Measurements from ENCODE around the gene KCTD18.

Gene KCTD18

DNA sequence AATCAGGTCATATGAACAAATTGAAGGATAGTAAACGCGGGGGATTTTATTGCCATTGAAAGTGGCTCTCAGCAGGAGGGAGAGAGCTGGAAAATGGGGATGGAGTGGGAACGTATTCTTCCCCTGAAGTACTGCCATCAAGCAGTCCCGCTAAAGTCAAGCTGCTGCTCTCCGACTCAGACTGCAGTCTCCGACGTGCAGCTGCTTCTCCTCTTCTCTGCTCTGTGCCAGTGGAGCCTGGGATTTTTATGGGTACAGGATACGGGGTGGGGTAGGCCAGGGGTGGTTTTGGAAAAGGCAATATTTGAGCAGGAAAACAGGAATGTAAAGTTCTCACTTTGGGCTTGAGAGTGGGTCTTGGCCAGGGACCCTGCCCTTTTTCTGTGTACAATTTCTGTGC lies 33.0 kb downstream of the KCTD18 start:
- Histone ChIP-seq H3K18ac (ENCODE audit: low read length) (no peak overlapping the region), H2AFZ (ENCODE audit: low read length) (no peak overlapping the region), H3K27me3 (ENCODE audit: control insufficient read depth in 3 of 3, insufficient read depth in 3 of 3, low read depth in 1 of 3, low read length in 3 of 3) (no peaks in the 10 kb centered on the region), H3K23ac (ENCODE audit: low read depth, low read length, poor library complexity) (no peak overlapping the region), H3K36me3 (replicated peaks in 1 of 2; ENCODE audit: control insufficient read depth in 2 of 2, insufficient read depth in 2 of 2, low read length in 2 of 2) (peaks cover 0 to 73% of the 10 kb centered on the region in 2 donors), H2AK5ac (ENCODE audit: low read depth, low read length) (no peak overlapping the region), H3K4me1 (ENCODE audit: control insufficient read depth in 2 of 2, insufficient read depth in 1 of 2, low read depth in 1 of 2, low read length in 2 of 2) (peaks cover 7 to 8% of the 10 kb centered on the region in 2 donors), H2BK15ac (ENCODE audit: low read length) (no peak overlapping the region), H3K9me3 (replicated peaks in 1 of 2; ENCODE audit: control insufficient read depth in 2 of 2, insufficient read depth in 1 of 2, low read depth in 1 of 2, low read length in 2 of 2) (no peaks in the 10 kb centered on the region), H3K4me2 (ENCODE audit: insufficient read depth, low read length, poor library complexity, severe bottlenecking) (no peak overlapping the region), H3K79me1 (ENCODE audit: low read depth, low read length) (no peaks in the 10 kb centered on the region), H3K27ac (replicated peaks; ENCODE audit: low read length) (no peak overlapping the region), H2BK12ac (ENCODE audit: low read length) (no peak overlapping the region), H2BK5ac (ENCODE audit: low read length) (no peak overlapping the region), H4K91ac (ENCODE audit: low read depth, low read length, poor library complexity) (no peak overlapping the region), H3K9ac (ENCODE audit: low read depth, low read length, poor library complexity) (no peak overlapping the region), H3K14ac (ENCODE audit: low read length) (no peak overlapping the region), H3K4ac (ENCODE audit: low read length) (no peak overlapping the region), H3K4me3 (ENCODE audit: low read length in 2 of 2) (no peak overlapping the region), H4K8ac (ENCODE audit: low read depth, low read length) (no peak overlapping the region), H2BK120ac (ENCODE audit: low read depth, low read length) (no peak overlapping the region)
- WGBS, 2 donors (ENCODE audit: extremely low coverage in 2 of 2, insufficient read length in 2 of 2, insufficient replicate concordance in 1 of 2): no CpG with 5 or more reads among the region's 8 CpGs
- no peak for DNase-seq (ENCODE audit: low spot score)

DNA sequence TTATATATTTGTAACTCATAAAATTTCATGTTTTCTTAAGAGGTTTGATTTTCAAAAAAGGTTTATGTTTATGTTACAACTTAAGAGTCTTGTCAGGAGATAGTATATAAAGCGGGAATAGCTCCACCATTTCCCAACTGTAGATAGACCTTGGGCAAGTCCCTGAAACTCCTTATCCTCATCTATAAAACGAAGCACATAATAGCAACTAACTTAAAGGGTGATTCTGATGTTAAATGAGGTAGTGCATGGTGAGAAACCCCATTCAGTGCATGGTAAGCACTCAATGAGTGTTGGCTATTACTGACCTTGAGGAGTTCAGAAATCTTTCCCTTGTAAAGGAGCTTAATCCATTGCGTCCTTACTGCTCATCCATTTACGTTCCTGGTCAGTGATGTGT lies 34.1 kb downstream of the KCTD18 start:
- DNase-seq (ENCODE audit: low spot score): no peak
- no peak overlapping the region for H3K23ac ChIP-seq (ENCODE audit: low read depth, low read length, poor library complexity)

GRCh38 chr2:200472853-200473464 lies 36.9 kb downstream of the KCTD18 start:
- no peak overlapping the region for H2BK120ac ChIP-seq (ENCODE audit: low read depth, low read length)
- no peak overlapping the region for H3K9ac ChIP-seq (ENCODE audit: low read depth, low read length, poor library complexity)
- no peak overlapping the region for H3K27ac ChIP-seq (replicated peaks; ENCODE audit: low read length)
- H2AFZ ChIP-seq (ENCODE audit: low read length): no peak overlapping the region
- no peak overlapping the region for H3K14ac ChIP-seq (ENCODE audit: low read length)
- peaks cover 5 to 14% of the 10 kb centered on the region in 2 donors for H3K4me1 ChIP-seq (ENCODE audit: control insufficient read depth in 2 of 2, insufficient read depth in 1 of 2, low read depth in 1 of 2, low read length in 2 of 2)
- H2BK5ac ChIP-seq (ENCODE audit: low read length): no peak overlapping the region
- H3K36me3 ChIP-seq (replicated peaks in 1 of 2; ENCODE audit: control insufficient read depth in 2 of 2, insufficient read depth in 2 of 2, low read length in 2 of 2): peaks cover 0 to 86% of the 10 kb centered on the region in 2 donors
- H3K9me3 ChIP-seq (replicated peaks in 1 of 2; ENCODE audit: control insufficient read depth in 2 of 2, insufficient read depth in 1 of 2, low read depth in 1 of 2, low read length in 2 of 2): no peaks in the 10 kb centered on the region
- H2BK12ac ChIP-seq (ENCODE audit: low read length): no peak overlapping the region
- no peak overlapping the region for H3K4me2 ChIP-seq (ENCODE audit: insufficient read depth, low read length, poor library complexity, severe bottlenecking)
- H2AK5ac ChIP-seq (ENCODE audit: low read depth, low read length): peak overlapping the region; percentile 31
- H3K23ac ChIP-seq (ENCODE audit: low read depth, low read length, poor library complexity): no peak overlapping the region
- no peak overlapping the region for H3K18ac ChIP-seq (ENCODE audit: low read length)
- H4K91ac ChIP-seq (ENCODE audit: low read depth, low read length, poor library complexity): no peak overlapping the region
- H4K8ac ChIP-seq (ENCODE audit: low read depth, low read length): no peak overlapping the region
- H2BK15ac ChIP-seq (ENCODE audit: low read length): peak overlapping the region; percentile 83
- no peaks in the 10 kb centered on the region for H3K27me3 ChIP-seq (ENCODE audit: control insufficient read depth in 3 of 3, insufficient read depth in 3 of 3, low read depth in 1 of 3, low read length in 3 of 3)
- H3K4ac ChIP-seq (ENCODE audit: low read length): no peak overlapping the region
- no peak for DNase-seq (ENCODE audit: low spot score)
- H3K79me1 ChIP-seq (ENCODE audit: low read depth, low read length): no peaks in the 10 kb centered on the region
- no peak overlapping the region for H3K4me3 ChIP-seq (ENCODE audit: low read length in 2 of 2)
- no CpG with 5 or more reads among the region's 14 CpGs for WGBS, 2 donors (ENCODE audit: extremely low coverage in 2 of 2, insufficient read length in 2 of 2, insufficient replicate concordance in 1 of 2)

More for the DNA sequence above, 34.1 kb downstream of the KCTD18 start:
- H3K4me3 ChIP-seq (ENCODE audit: low read length in 2 of 2): no peak overlapping the region
- H3K4me2 ChIP-seq (ENCODE audit: insufficient read depth, low read length, poor library complexity, severe bottlenecking): no peak overlapping the region
- H2BK120ac ChIP-seq (ENCODE audit: low read depth, low read length): no peak overlapping the region
- H3K27me3 ChIP-seq (ENCODE audit: control insufficient read depth in 3 of 3, insufficient read depth in 3 of 3, low read depth in 1 of 3, low read length in 3 of 3): no peaks in the 10 kb centered on the region
- no peak overlapping the region for H2BK15ac ChIP-seq (ENCODE audit: low read length)
- peaks cover 5 to 8% of the 10 kb centered on the region in 2 donors for H3K4me1 ChIP-seq (ENCODE audit: control insufficient read depth in 2 of 2, insufficient read depth in 1 of 2, low read depth in 1 of 2, low read length in 2 of 2)
- H2AK5ac ChIP-seq (ENCODE audit: low read depth, low read length): no peak overlapping the region
- no peak overlapping the region for H3K14ac ChIP-seq (ENCODE audit: low read length)
- no peak overlapping the region for H4K91ac ChIP-seq (ENCODE audit: low read depth, low read length, poor library complexity)
- H3K36me3 ChIP-seq (replicated peaks in 1 of 2; ENCODE audit: control insufficient read depth in 2 of 2, insufficient read depth in 2 of 2, low read length in 2 of 2): peaks cover 0 to 78% of the 10 kb centered on the region in 2 donors
- H2BK12ac ChIP-seq (ENCODE audit: low read length): no peak overlapping the region
- H3K79me1 ChIP-seq (ENCODE audit: low read depth, low read length): no peaks in the 10 kb centered on the region
- no peak overlapping the region for H3K18ac ChIP-seq (ENCODE audit: low read length)
- no peak overlapping the region for H3K9ac ChIP-seq (ENCODE audit: low read depth, low read length, poor library complexity)
- no peak overlapping the region for H3K27ac ChIP-seq (replicated peaks; ENCODE audit: low read length)
- H3K4ac ChIP-seq (ENCODE audit: low read length): no peak overlapping the region
- H4K8ac ChIP-seq (ENCODE audit: low read depth, low read length): no peak overlapping the region
- no CpG with 5 or more reads among the region's 4 CpGs for WGBS, 2 donors (ENCODE audit: extremely low coverage in 2 of 2, insufficient read length in 2 of 2, insufficient replicate concordance in 1 of 2)
- no peaks in the 10 kb centered on the region for H3K9me3 ChIP-seq (replicated peaks in 1 of 2; ENCODE audit: control insufficient read depth in 2 of 2, insufficient read depth in 1 of 2, low read depth in 1 of 2, low read length in 2 of 2)
- no peak overlapping the region for H2BK5ac ChIP-seq (ENCODE audit: low read length)
- no peak overlapping the region for H2AFZ ChIP-seq (ENCODE audit: low read length)

DNA sequence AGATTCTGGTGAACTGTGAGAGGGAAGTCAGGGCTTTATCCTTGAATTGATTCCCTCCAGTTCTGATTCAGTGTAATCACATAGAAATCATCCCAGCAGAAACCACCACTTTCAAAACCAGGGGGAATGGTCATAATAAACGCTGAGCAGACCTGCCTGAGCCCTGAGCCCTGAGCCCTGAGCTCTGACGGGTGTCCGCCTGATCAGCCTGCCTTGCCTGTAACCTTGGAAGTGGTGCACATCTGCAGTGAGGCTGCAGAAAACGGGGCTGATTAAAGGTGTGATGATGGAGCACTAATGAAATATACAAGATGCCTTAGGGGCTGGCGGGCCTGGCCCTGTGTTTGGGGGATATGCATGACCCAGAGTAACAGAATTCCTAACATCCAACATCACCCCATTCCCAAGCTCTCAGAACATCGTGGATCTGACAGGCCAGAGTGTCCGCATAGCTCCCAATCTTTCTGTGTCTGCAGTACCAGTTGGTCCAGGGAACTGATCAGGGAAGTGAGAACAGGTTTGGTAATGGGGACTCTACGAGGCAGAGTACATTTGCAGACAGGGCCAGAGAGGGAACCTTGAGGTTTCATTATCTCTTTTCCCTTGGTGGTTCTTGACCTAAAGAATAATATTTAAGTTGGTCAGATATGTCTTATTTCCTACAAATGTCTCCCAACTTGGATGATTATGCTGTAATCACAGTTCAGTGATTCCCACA lies 37.8 kb downstream of the KCTD18 start:
- H2BK120ac ChIP-seq (ENCODE audit: low read depth, low read length): no peak overlapping the region
- H3K9ac ChIP-seq (ENCODE audit: low read depth, low read length, poor library complexity): no peak overlapping the region
- no CpG with 5 or more reads among the region's 8 CpGs for WGBS, 2 donors (ENCODE audit: extremely low coverage in 2 of 2, insufficient read length in 2 of 2, insufficient replicate concordance in 1 of 2)
- no peaks in the 10 kb centered on the region for H3K79me1 ChIP-seq (ENCODE audit: low read depth, low read length)
- H3K23ac ChIP-seq (ENCODE audit: low read depth, low read length, poor library complexity): no peak overlapping the region
- DNase-seq (ENCODE audit: low spot score): no peak
- H2BK12ac ChIP-seq (ENCODE audit: low read length): no peak overlapping the region
- H2BK5ac ChIP-seq (ENCODE audit: low read length): no peak overlapping the region
- no peak overlapping the region for H2BK15ac ChIP-seq (ENCODE audit: low read length)
- no peak overlapping the region for H3K4ac ChIP-seq (ENCODE audit: low read length)
- no peak overlapping the region for H3K14ac ChIP-seq (ENCODE audit: low read length)
- no peak overlapping the region for H3K4me3 ChIP-seq (ENCODE audit: low read length in 2 of 2)
- no peak overlapping the region for H3K4me2 ChIP-seq (ENCODE audit: insufficient read depth, low read length, poor library complexity, severe bottlenecking)
- H3K4me1 ChIP-seq (ENCODE audit: control insufficient read depth in 2 of 2, insufficient read depth in 1 of 2, low read depth in 1 of 2, low read length in 2 of 2): peaks cover 5 to 14% of the 10 kb centered on the region in 2 donors
- H3K18ac ChIP-seq (ENCODE audit: low read length): peak overlapping the region; percentile 33
- no peak overlapping the region for H4K8ac ChIP-seq (ENCODE audit: low read depth, low read length)
- H3K36me3 ChIP-seq (replicated peaks in 1 of 2; ENCODE audit: control insufficient read depth in 2 of 2, insufficient read depth in 2 of 2, low read length in 2 of 2): peaks cover 0 to 86% of the 10 kb centered on the region in 2 donors
- H3K27ac ChIP-seq (replicated peaks; ENCODE audit: low read length): no peak overlapping the region
- no peaks in the 10 kb centered on the region for H3K27me3 ChIP-seq (ENCODE audit: control insufficient read depth in 3 of 3, insufficient read depth in 3 of 3, low read depth in 1 of 3, low read length in 3 of 3)
- no peak overlapping the region for H2AFZ ChIP-seq (ENCODE audit: low read length)
- H3K9me3 ChIP-seq (replicated peaks in 1 of 2; ENCODE audit: control insufficient read depth in 2 of 2, insufficient read depth in 1 of 2, low read depth in 1 of 2, low read length in 2 of 2): no peaks in the 10 kb centered on the region
- H2AK5ac ChIP-seq (ENCODE audit: low read depth, low read length): peak overlapping the region; percentile 23
- H4K91ac ChIP-seq (ENCODE audit: low read depth, low read length, poor library complexity): peak overlapping the region; percentile 83
